ENCODE data around the gene IGFLR1. TPM values are rescaled to one million over a fixed set of nuclear protein-coding genes. Genes with fewer than 3 reads are reported as not detected.

IGFLR1 gene
- total and polyA plus RNA-seq, 2 of the 4 experiments (the other 2 are of a cell fraction) = 0.72 to 2.7 TPM

DNA sequence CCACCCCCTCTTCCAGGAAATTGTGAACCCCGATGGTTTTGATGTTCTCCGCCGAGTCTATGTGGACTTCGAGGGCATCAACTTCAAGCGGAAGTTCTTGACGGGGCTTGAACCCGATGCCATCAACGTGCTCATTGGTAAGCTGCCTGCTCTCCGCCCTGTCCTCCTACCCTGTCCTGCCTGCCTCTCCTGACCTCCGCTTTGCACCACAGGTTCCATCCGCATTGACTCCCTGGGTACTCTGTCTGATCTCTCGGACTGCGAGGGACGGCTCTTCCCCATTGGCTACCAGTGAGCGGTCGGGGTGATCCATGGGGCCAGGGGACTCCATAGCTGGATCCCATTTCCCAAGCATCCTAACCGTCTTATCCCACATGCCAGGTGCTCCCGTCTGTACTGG lies 11.9 kb downstream of the IGFLR1 start:
- intact Hi-C loops (cut with micrococcal nuclease) = no loop called here
- TF ChIP-seq ELK1 (IDR thresholded peaks at IDR 0.05; ENCODE audit: borderline replicate concordance, low read depth, low read length) = no peak
- no peak for TF ChIP-seq FOS (IDR thresholded peaks at IDR 0.05; ENCODE audit: low read depth, low read length)
- TF ChIP-seq, protein P1, sequence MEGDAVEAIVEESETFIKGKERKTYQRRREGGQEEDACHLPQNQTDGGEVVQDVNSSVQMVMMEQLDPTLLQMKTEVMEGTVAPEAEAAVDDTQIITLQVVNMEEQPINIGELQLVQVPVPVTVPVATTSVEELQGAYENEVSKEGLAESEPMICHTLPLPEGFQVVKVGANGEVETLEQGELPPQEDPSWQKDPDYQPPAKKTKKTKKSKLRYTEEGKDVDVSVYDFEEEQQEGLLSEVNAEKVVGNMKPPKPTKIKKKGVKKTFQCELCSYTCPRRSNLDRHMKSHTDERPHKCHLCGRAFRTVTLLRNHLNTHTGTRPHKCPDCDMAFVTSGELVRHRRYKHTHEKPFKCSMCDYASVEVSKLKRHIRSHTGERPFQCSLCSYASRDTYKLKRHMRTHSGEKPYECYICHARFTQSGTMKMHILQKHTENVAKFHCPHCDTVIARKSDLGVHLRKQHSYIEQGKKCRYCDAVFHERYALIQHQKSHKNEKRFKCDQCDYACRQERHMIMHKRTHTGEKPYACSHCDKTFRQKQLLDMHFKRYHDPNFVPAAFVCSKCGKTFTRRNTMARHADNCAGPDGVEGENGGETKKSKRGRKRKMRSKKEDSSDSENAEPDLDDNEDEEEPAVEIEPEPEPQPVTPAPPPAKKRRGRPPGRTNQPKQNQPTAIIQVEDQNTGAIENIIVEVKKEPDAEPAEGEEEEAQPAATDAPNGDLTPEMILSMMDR (conservative IDR thresholded peaks at IDR 0.05; ENCODE audit: low read depth, low read length) = no peak
- TF ChIP-seq CEBPB (IDR thresholded peaks at IDR 0.05; ENCODE audit: low read depth, low read length) = no peak
- no peak for TF ChIP-seq SMC3 (IDR thresholded peaks at IDR 0.05; ENCODE audit: low read depth, low read length)
- no peak for TF ChIP-seq POLR2A (IDR thresholded peaks at IDR 0.05; ENCODE audit: low read depth, low read length)
- no peak for TF ChIP-seq RCOR1 (IDR thresholded peaks at IDR 0.05; ENCODE audit: insufficient replicate concordance, low read length)
- no peak for TF ChIP-seq MAFK (IDR thresholded peaks at IDR 0.05; ENCODE audit: low read depth, low read length)
- TF ChIP-seq CHD1 (IDR thresholded peaks at IDR 0.05; ENCODE audit: low read depth, low read length) = no peak
- TF ChIP-seq BHLHE40 (IDR thresholded peaks at IDR 0.05; ENCODE audit: low read depth, low read length) = no peak
- no peak for TF ChIP-seq MAZ (IDR thresholded peaks at IDR 0.05; ENCODE audit: borderline replicate concordance, low read depth, low read length)
- no peak for TF ChIP-seq NFE2L2 (IDR thresholded peaks at IDR 0.05; ENCODE audit: low read depth, low read length)
- TF ChIP-seq RAD21 (IDR thresholded peaks at IDR 0.05; ENCODE audit: low read length) = no peak
- TF ChIP-seq MXI1 (IDR thresholded peaks at IDR 0.05; ENCODE audit: borderline replicate concordance, low read depth, low read length) = no peak
- no peak for TF ChIP-seq RFX5 (IDR thresholded peaks at IDR 0.05; ENCODE audit: low read depth, low read length)
- Histone ChIP-seq H3K9ac (ENCODE audit: low read depth, low read length) (no peak overlapping the region), H3K27me3 (ENCODE audit: control insufficient read depth, insufficient read depth, low read length) (no peaks in the 10 kb centered on the region), H3K4ac (ENCODE audit: low read depth, low read length) (no peak overlapping the region), H3K18ac (ENCODE audit: low read depth, low read length) (no peak overlapping the region), H3K14ac (replicated peaks; ENCODE audit: low read depth, low read length) (no peak overlapping the region), H2AK5ac (ENCODE audit: low read depth, low read length) (no peak overlapping the region), H3K4me3 (ENCODE audit: insufficient read depth, low read depth, low read length) (no peak overlapping the region), H3K9me3 (ENCODE audit: control insufficient read depth, insufficient read depth, low read length) (no peaks in the 10 kb centered on the region), H3K79me1 (ENCODE audit: low read depth in 1 of 2, low read length in 2 of 2) (peaks cover 0 to 21% of the 10 kb centered on the region in 2 experiments; a peak in 3 of 4 replicates), H4K5ac (ENCODE audit: low read depth, low read length) (no peak overlapping the region), H2BK120ac (ENCODE audit: low read depth, low read length) (no peak overlapping the region), H2AK9ac (replicated peaks; ENCODE audit: low read depth, low read length, poor library complexity) (no peak overlapping the region), H4K91ac (ENCODE audit: insufficient read depth, low read depth, low read length) (no peak overlapping the region), H3K27ac (ENCODE audit: insufficient read depth, low read length) (no peak overlapping the region), H2AFZ (replicated peaks; ENCODE audit: low read length, poor library complexity) (no peak overlapping the region), H3K4me2 (ENCODE audit: low read depth, low read length) (no peak overlapping the region), H3K56ac (ENCODE audit: extremely low read depth, insufficient read depth, low read length) (no peak overlapping the region), H3K36me3 (ENCODE audit: control insufficient read depth, insufficient read depth, low read length) (peaks cover 93% of the 10 kb centered on the region), H2BK15ac (ENCODE audit: low read depth, low read length) (no peak overlapping the region), H3K9me1 (ENCODE audit: insufficient read depth, low read length) (no peaks in the 10 kb centered on the region), H4K8ac (ENCODE audit: low read depth in 2 of 2, low read length in 2 of 2) (no peak overlapping the region), H2BK5ac (ENCODE audit: low read depth, low read length, poor library complexity, severe bottlenecking) (no peak overlapping the region), H3K23ac (ENCODE audit: low read depth, low read length) (no peak overlapping the region), H2BK20ac (ENCODE audit: low read depth, low read length) (no peak overlapping the region), H4K20me1 (ENCODE audit: insufficient read depth, low read length) (peaks cover 9% of the 10 kb centered on the region), H3K4me1 (ENCODE audit: control insufficient read depth, insufficient read depth, low read length) (no peaks in the 10 kb centered on the region)
- no peak for DNase-seq
- BruUV-seq (replicated peaks) = no TSS peak
- ChIA-PET CTCF (interaction anchor here (0.9 kb wide), 1 partner anchor 10 kb away, joined by 5 read pairs; no protein-coding TSS in a partner anchor), POLR2A (ENCODE audit: unreplicated experiment) (no interaction called here)
- 97% methylated on average over 15 of the region's 18 CpGs; no CpG with 5 or more reads in 1 of the 2 experiments for WGBS, 2 experiments (ENCODE audit: extremely low coverage in 2 of 2, insufficient read length in 1 of 2)
- dilution Hi-C loops (cut with HindIII; ENCODE audit: low sequenced_read_pairs, unreplicated experiment) = no loop called here
- no peak for ATAC-seq (ENCODE audit: low read depth)
- in situ Hi-C loops (cut with MboI; ENCODE audit: low sequenced_read_pairs) = no loop called here
